Neuron (in vitro differentiated cells): ENCODE data around the gene IL6.
"Not testable (repeated sequence)": the region's sequence is repeated elsewhere in the genome, so short reads cannot be mapped to it uniquely, and the experiment has no call there.

Source experiments
- H2AFZ ChIP-seq: one replicate; pipeline ENCODE4 v1.6.1; 2013; ENCODE audit warnings: low read depth, mild to moderate bottlenecking, inconsistent platforms, low read length, moderate library complexity
- H3K27me3 ChIP-seq: one replicate; pipeline ENCODE4 v1.6.1; 2013; ENCODE audit warnings: low read length; ENCODE audit not compliant: insufficient read depth
- H3K36me3 ChIP-seq: one replicate; pipeline ENCODE4 v1.6.1; 2013; ENCODE audit warnings: low read length; ENCODE audit not compliant: insufficient read depth
- H3K4me1 ChIP-seq: one replicate; pipeline ENCODE4 v1.6.1; 2013; ENCODE audit warnings: low read length; ENCODE audit not compliant: insufficient read depth
- H3K4me3 ChIP-seq: 2 replicates; pipeline ENCODE4 v1.5.1; 2013; ENCODE audit warnings: mild to moderate bottlenecking, low read length, moderate library complexity
- H3K9me3 ChIP-seq: one replicate; pipeline ENCODE4 v1.6.1; 2013; ENCODE audit warnings: low read length

The IL6 gene

GRCh38 chr7:22726907-22727713 is at the start of gene IL6:
Gene IL6, plus strand, starts transcription at chr7:22727200. Its CDS starts 63 bp downstream, at chr7:22727263.
- no peak within 1 kb of the TSS for H3K4me3 ChIP-seq
- H2AFZ ChIP-seq = no peak within 1 kb of the TSS
- no peaks in the 10 kb centered on the region for H3K9me3 ChIP-seq
- H3K36me3 ChIP-seq = no peaks in the 10 kb centered on the region
- no peaks in the 10 kb centered on the region for H3K27me3 ChIP-seq
- peaks cover 2% of the 10 kb centered on the region for H3K4me1 ChIP-seq

GRCh38 chr7:22677263-22677662 is 49.7 kb upstream of the IL6 start:
- not testable (repeated sequence) for H2AFZ ChIP-seq, H3K9me3 ChIP-seq, H3K4me1 ChIP-seq, H3K36me3 ChIP-seq, H3K27me3 ChIP-seq, H3K4me3 ChIP-seq

DNA sequence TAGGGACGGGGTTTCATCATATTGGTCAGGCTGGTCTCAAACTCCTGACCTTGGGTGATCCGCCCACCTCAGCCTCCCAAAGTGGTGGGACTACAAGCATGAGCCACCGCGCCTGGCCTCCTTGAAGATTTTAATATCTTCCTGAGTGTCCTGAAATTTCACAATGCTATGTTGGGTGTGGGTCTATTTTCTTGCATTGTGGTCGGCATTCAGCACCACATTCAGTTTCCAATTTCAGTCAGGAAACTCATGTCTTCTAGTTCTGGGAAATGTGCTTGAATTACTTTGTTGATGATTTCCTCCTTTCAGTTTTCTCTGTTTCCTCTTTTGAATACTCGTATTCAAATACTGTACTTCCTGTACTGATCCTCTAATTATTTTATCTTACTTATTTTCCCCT is 49.3 kb upstream of the IL6 start:
- no peaks in the 10 kb centered on the region for H3K36me3 ChIP-seq
- no peaks in the 10 kb centered on the region for H3K27me3 ChIP-seq
- H3K4me3 ChIP-seq = no peak overlapping the region

GRCh38 chr7:22680482-22680911 is 46.5 kb upstream of the IL6 start:
- Histone ChIP-seq H3K4me1 (no peaks in the 10 kb centered on the region), H3K9me3 (no peaks in the 10 kb centered on the region), H3K27me3 (no peaks in the 10 kb centered on the region), H3K36me3 (no peaks in the 10 kb centered on the region), H3K4me3 (no peak overlapping the region), H2AFZ (no peak overlapping the region)

More for the DNA sequence above, 49.3 kb upstream of the IL6 start:
- H3K9me3 ChIP-seq = no peaks in the 10 kb centered on the region
- no peaks in the 10 kb centered on the region for H3K4me1 ChIP-seq
- no peak overlapping the region for H2AFZ ChIP-seq

- Histone ChIP-seq H3K36me3 (no peaks in the 10 kb centered on the region), H3K9me3 (no peaks in the 10 kb centered on the region), H3K27me3 (no peaks in the 10 kb centered on the region), H3K4me3 (no peak overlapping the region), H2AFZ (no peak overlapping the region), H3K4me1 (no peaks in the 10 kb centered on the region)
Measured at GRCh38 chr7:22681312-22681711, 45.7 kb upstream of the IL6 start.

DNA sequence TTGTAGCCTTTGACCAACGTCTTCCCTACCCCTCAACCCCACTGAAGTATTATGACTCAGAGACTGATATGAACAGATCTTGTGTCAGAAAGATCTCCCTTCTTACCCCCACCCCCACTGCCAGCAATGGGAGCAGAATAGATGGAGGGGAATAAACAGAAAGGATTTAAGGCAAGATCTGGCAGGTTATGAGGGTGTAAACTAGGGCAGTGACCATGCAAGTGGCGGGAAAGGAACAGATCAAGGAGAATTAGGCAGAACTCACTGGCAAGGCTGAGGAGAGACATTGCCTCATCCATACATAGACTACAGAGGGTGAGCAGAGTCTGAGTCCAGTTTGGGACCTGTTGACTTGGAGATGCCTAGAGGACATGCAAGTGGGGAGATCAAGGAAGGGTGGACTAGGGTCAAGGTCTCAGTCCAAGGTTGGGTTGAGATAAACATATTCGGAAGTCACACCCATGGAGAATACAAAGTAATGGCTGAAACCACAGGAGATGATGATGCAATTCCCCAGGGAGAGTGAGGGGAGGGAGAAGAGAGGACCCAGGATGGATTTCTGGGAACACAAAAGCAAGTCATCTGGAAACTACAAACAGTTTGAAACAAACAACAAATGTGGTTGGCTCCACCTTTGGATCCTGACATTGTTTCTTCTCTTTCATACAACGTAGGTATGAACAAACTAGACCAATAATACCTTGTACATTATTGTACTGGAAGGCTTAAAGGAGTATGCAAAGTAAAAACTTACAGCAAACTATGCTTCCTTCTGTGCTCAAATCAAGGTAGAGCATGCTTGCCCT is 44.9 kb upstream of the IL6 start:
- no peaks in the 10 kb centered on the region for H3K36me3 ChIP-seq
- no peak overlapping the region for H3K4me3 ChIP-seq
- H2AFZ ChIP-seq = no peak overlapping the region
- no peaks in the 10 kb centered on the region for H3K9me3 ChIP-seq
- no peaks in the 10 kb centered on the region for H3K27me3 ChIP-seq
- no peaks in the 10 kb centered on the region for H3K4me1 ChIP-seq

- no peaks in the 10 kb centered on the region for H3K27me3 ChIP-seq
- H3K9me3 ChIP-seq = no peaks in the 10 kb centered on the region
- H3K36me3 ChIP-seq = no peaks in the 10 kb centered on the region
- no peak overlapping the region for H3K4me3 ChIP-seq
- H2AFZ ChIP-seq = no peak overlapping the region
- no peaks in the 10 kb centered on the region for H3K4me1 ChIP-seq
Measured at GRCh38 chr7:22683379-22683778, 43.6 kb upstream of the IL6 start.

DNA sequence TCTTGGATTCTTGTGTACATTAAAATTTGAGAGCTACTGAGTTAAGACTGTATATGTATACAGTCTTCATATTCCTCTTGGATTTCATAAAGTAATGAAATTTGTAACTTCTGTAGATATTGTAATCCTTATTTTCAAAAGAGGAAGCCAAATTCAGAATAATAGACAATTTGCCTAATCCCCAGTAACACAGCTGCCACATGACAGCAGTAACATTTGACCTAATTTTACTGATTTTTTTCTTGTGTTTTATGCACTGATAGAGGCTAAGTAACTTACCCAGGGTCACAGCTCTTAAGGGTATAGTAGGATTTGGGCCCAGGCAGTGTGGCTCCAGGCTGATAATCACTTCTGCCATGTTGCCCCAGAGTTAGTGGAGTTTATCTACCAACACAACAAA is 40.4 kb upstream of the IL6 start:
- Histone ChIP-seq H2AFZ (no peak overlapping the region), H3K4me3 (no peak overlapping the region), H3K4me1 (no peaks in the 10 kb centered on the region), H3K27me3 (no peaks in the 10 kb centered on the region), H3K36me3 (no peaks in the 10 kb centered on the region), H3K9me3 (no peaks in the 10 kb centered on the region)

- H3K36me3 ChIP-seq = no peaks in the 10 kb centered on the region
Measured at GRCh38 chr7:22688084-22688483, 38.9 kb upstream of the IL6 start.

GRCh38 chr7:22688934-22689333 is 38.1 kb upstream of the IL6 start:
- not testable (repeated sequence) for H3K27me3 ChIP-seq, H3K4me1 ChIP-seq, H3K36me3 ChIP-seq, H3K4me3 ChIP-seq, H3K9me3 ChIP-seq, H2AFZ ChIP-seq

More at GRCh38 chr7:22688084-22688483, 38.9 kb upstream of the IL6 start:
- H3K9me3 ChIP-seq = no peaks in the 10 kb centered on the region
- no peaks in the 10 kb centered on the region for H3K27me3 ChIP-seq
- H3K4me3 ChIP-seq = no peak overlapping the region
- H2AFZ ChIP-seq = no peak overlapping the region
- H3K4me1 ChIP-seq = no peaks in the 10 kb centered on the region

- Histone ChIP-seq H3K4me3 (no peak overlapping the region), H3K27me3 (no peaks in the 10 kb centered on the region), H3K4me1 (no peaks in the 10 kb centered on the region), H2AFZ (no peak overlapping the region), H3K36me3 (no peaks in the 10 kb centered on the region), H3K9me3 (no peaks in the 10 kb centered on the region)
Measured at GRCh38 chr7:22694597-22695207, 32.3 kb upstream of the IL6 start.

GRCh38 chr7:22695476-22696132 is 31.4 kb upstream of the IL6 start:
- Histone ChIP-seq H3K27me3 (no peaks in the 10 kb centered on the region), H2AFZ (no peak overlapping the region), H3K9me3 (no peaks in the 10 kb centered on the region), H3K4me3 (no peak overlapping the region), H3K36me3 (no peaks in the 10 kb centered on the region), H3K4me1 (no peaks in the 10 kb centered on the region)
